Measurements from ENCODE around the gene JMJD7.

DNA sequence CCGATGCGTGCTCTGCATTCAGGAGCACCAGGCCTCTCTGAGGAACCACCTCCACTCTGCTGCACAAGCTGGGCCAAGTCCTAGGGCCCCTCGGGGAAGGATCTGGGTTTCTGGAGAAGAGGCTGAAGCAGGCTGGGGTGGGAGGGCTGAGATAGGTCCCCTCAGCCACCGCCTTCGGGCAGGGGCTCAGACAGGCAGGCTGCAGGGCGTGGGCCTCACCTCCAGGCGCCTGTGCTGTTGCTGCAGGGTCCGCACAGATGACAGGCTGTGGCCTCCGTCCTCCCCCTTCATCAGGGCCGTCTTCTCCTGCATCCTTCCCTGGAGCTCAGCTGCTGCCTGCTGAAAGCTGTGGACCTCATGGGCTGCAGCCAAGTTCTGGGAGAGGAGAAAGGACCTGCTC, 25.9 kb downstream of the JMJD7 start:
- TF ChIP-seq, protein P1, sequence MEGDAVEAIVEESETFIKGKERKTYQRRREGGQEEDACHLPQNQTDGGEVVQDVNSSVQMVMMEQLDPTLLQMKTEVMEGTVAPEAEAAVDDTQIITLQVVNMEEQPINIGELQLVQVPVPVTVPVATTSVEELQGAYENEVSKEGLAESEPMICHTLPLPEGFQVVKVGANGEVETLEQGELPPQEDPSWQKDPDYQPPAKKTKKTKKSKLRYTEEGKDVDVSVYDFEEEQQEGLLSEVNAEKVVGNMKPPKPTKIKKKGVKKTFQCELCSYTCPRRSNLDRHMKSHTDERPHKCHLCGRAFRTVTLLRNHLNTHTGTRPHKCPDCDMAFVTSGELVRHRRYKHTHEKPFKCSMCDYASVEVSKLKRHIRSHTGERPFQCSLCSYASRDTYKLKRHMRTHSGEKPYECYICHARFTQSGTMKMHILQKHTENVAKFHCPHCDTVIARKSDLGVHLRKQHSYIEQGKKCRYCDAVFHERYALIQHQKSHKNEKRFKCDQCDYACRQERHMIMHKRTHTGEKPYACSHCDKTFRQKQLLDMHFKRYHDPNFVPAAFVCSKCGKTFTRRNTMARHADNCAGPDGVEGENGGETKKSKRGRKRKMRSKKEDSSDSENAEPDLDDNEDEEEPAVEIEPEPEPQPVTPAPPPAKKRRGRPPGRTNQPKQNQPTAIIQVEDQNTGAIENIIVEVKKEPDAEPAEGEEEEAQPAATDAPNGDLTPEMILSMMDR (IDR thresholded peaks at IDR 0.05; ENCODE audit: borderline replicate concordance, extremely low read depth, low read length, poor library complexity, severe bottlenecking) = no peak
- TF ChIP-seq EZH2 (IDR thresholded peaks at IDR 0.05; ENCODE audit: borderline replicate concordance, low read depth, low read length, severe bottlenecking) = no peak

Data from DND-41 (cell line).